DOHH2 (cell line): ENCODE results near the gene APBA2.

Experiments
- H3F3A ChIP-seq: fragments of 200-600 bp; sonication (generic), shearing (Covaris generic); 2 replicates; pipeline ENCODE4 v1.6.0; 2016; ENCODE audit warnings: antibody characterized with exemption, mild to moderate bottlenecking; ENCODE audit not compliant: control insufficient read depth, insufficient read depth
- H3K27ac ChIP-seq: fragments of 200-600 bp; sonication (generic); 2 replicates; pipeline ENCODE4 v1.5.1; 2014; ENCODE audit warnings: low read depth, mild to moderate bottlenecking, low read length, moderate library complexity
- H3K27me3 ChIP-seq: fragments of 200-600 bp; sonication (generic); 2 replicates; pipeline ENCODE4 v1.6.1; 2014; ENCODE audit warnings: mild to moderate bottlenecking, low read length, mixed read lengths; ENCODE audit not compliant: control insufficient read depth
- H3K36me3 ChIP-seq: fragments of 200-600 bp; sonication (generic); 2 replicates; pipeline ENCODE4 v1.6.1; 2014; ENCODE audit warnings: mild to moderate bottlenecking, low read length, moderate library complexity, mixed read lengths; ENCODE audit not compliant: control insufficient read depth
- H3K4me1 ChIP-seq: fragments of 200-600 bp; sonication (generic); 2 replicates; pipeline ENCODE4 v1.6.1; 2014; ENCODE audit warnings: mild to moderate bottlenecking, low read length, mixed read lengths; ENCODE audit not compliant: control insufficient read depth
- H3K4me2 ChIP-seq: fragments of 200-600 bp; sonication (generic); 2 replicates; pipeline ENCODE4 v1.6.0; 2014; ENCODE audit warnings: mild to moderate bottlenecking, low read length, moderate library complexity
- H3K4me3 ChIP-seq: fragments of 200-600 bp; sonication (generic); 2 replicates; pipeline ENCODE4 v1.5.1; 2014; ENCODE audit warnings: mild to moderate bottlenecking, low read length, mixed read lengths
- H3K79me2 ChIP-seq: fragments of 200-600 bp; sonication (generic); 2 replicates; pipeline ENCODE4 v1.6.1; 2014; ENCODE audit warnings: mild to moderate bottlenecking, low read length, mixed read lengths; ENCODE audit not compliant: control insufficient read depth
- H3K9me2 ChIP-seq: fragments of 200-600 bp; sonication (generic); replicated peaks from 2 replicates; pipeline ENCODE4 v1.6.1; 2014; ENCODE audit warnings: mild to moderate bottlenecking, low read length, mixed read lengths; ENCODE audit not compliant: control insufficient read depth
- H3K9me3 ChIP-seq: fragments of 200-600 bp; sonication (generic); 2 replicates; pipeline ENCODE4 v1.6.1; 2014; ENCODE audit warnings: antibody characterized with exemption, low read length, mixed read lengths; ENCODE audit not compliant: control insufficient read depth, insufficient read depth
- H4K20me1 ChIP-seq: fragments of 200-600 bp; sonication (generic); 2 replicates; pipeline ENCODE4 v1.6.0; 2014; ENCODE audit warnings: low read depth, mild to moderate bottlenecking, antibody characterized with exemption, low read length, moderate library complexity; ENCODE audit not compliant: control insufficient read depth, insufficient read depth
- CTCF ChIP-seq: fragments of 200-600 bp; sonication (generic); IDR thresholded peaks from one replicate; pipeline ENCODE4 v1.5.1; 2014; ENCODE audit warnings: antibody characterized with exemption, mild to moderate bottlenecking, low read depth, low read length; ENCODE audit not compliant: poor library complexity, severe bottlenecking
- EZH2phosphoT487 ChIP-seq: fragments of 200-600 bp; sonication (generic); IDR thresholded peaks from 2 replicates; pipeline ENCODE4 v1.6.1; 2017; ENCODE audit warnings: borderline replicate concordance, mild to moderate bottlenecking, antibody characterized with exemption, low read length, moderate library complexity, mixed read lengths

Gene APBA2

GRCh38 chr15:28945626-28946230 lies 60.0 kb downstream of the APBA2 start:
- no peaks in the 10 kb centered on the region for H3K9me2 ChIP-seq
- no peaks in the 10 kb centered on the region for H3K9me3 ChIP-seq
- H3K79me2 ChIP-seq = no peaks in the 10 kb centered on the region
- TF ChIP-seq CTCF = no peak
- no peak for TF ChIP-seq EZH2phosphoT487
- H3F3A ChIP-seq = no peaks in the 10 kb centered on the region
- H3K36me3 ChIP-seq = no peaks in the 10 kb centered on the region
- H3K4me1 ChIP-seq = no peaks in the 10 kb centered on the region
- no peak overlapping the region for H3K4me2 ChIP-seq
- no peaks in the 10 kb centered on the region for H4K20me1 ChIP-seq
- no peak overlapping the region for H3K27ac ChIP-seq
- no peak overlapping the region for H3K4me3 ChIP-seq
- no peaks in the 10 kb centered on the region for H3K27me3 ChIP-seq

- Histone ChIP-seq H4K20me1 (no peaks in the 10 kb centered on the region), H3K4me2 (no peak overlapping the region), H3K9me3 (no peaks in the 10 kb centered on the region), H3K36me3 (no peaks in the 10 kb centered on the region), H3F3A (no peaks in the 10 kb centered on the region), H3K4me3 (no peak overlapping the region), H3K79me2 (no peaks in the 10 kb centered on the region), H3K9me2 (no peaks in the 10 kb centered on the region), H3K27me3 (no peaks in the 10 kb centered on the region), H3K4me1 (no peaks in the 10 kb centered on the region), H3K27ac (no peak overlapping the region)
- no peak for TF ChIP-seq CTCF
- TF ChIP-seq EZH2phosphoT487 = no peak
Measured at GRCh38 chr15:28946803-28947202, 61.0 kb downstream of the APBA2 start.

GRCh38 chr15:28947221-28947674 lies 61.5 kb downstream of the APBA2 start:
- H3K4me1 ChIP-seq = no peaks in the 10 kb centered on the region
- H3K36me3 ChIP-seq = no peaks in the 10 kb centered on the region
- TF ChIP-seq EZH2phosphoT487 (no peak), CTCF (no peak)
- H3K9me2 ChIP-seq = no peaks in the 10 kb centered on the region
- H3K4me3 ChIP-seq = no peak overlapping the region
- H3K27me3 ChIP-seq = no peaks in the 10 kb centered on the region
- no peaks in the 10 kb centered on the region for H3K9me3 ChIP-seq
- no peaks in the 10 kb centered on the region for H4K20me1 ChIP-seq
- H3K27ac ChIP-seq = no peak overlapping the region
- no peaks in the 10 kb centered on the region for H3F3A ChIP-seq
- no peaks in the 10 kb centered on the region for H3K79me2 ChIP-seq
- no peak overlapping the region for H3K4me2 ChIP-seq

DNA sequence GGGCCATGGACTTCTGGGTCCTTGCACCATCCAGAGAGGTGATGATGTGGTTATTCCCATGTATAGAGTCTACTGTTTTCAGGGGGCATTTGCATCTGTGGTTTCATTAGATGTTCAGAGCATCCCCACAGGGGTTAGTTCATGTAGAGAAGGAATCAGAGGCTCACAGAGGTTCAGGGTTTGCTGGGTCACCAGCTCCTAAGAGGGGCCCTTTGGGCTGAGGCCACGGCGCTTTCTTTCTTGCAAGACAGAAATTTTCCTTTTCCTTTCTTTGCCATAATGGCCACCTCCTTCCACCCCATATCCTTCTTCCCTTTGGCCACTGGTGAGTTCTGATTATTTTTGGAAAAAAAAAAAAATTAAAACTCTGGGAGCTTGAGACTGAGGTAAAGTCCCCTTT lies 62.3 kb downstream of the APBA2 start:
- H3K9me2 ChIP-seq = no peaks in the 10 kb centered on the region
- H3K27me3 ChIP-seq = no peaks in the 10 kb centered on the region
- H3K9me3 ChIP-seq = no peaks in the 10 kb centered on the region
- no peak overlapping the region for H3K4me2 ChIP-seq
- no peaks in the 10 kb centered on the region for H3K79me2 ChIP-seq
- no peaks in the 10 kb centered on the region for H3K36me3 ChIP-seq
- no peaks in the 10 kb centered on the region for H3K4me1 ChIP-seq
- no peak overlapping the region for H3K27ac ChIP-seq
- no peaks in the 10 kb centered on the region for H3F3A ChIP-seq
- H3K4me3 ChIP-seq = no peak overlapping the region
- no peaks in the 10 kb centered on the region for H4K20me1 ChIP-seq
- TF ChIP-seq EZH2phosphoT487 (no peak), CTCF (no peak)
